Measurements from ENCODE around the gene FAM25A. TPM values are rescaled to one million over a fixed set of nuclear protein-coding genes. Genes with fewer than 3 reads are reported as not detected.
"Not testable (repeated sequence)": the region's sequence is repeated elsewhere in the genome, so short reads cannot be mapped to it uniquely, and the experiment has no call there.

The FAM25A gene
- not detected in 2 replicates for total RNA-seq (2022)
- not detected for Bru-seq, nascent RNA
- BruChase-seq, experiment 1, labeled RNA remaining after a 2-hour chase, result not detected
- not detected for BruChase-seq, experiment 2, labeled RNA remaining after a 6-hour chase
- long read RNA-seq, result 0 reads

DNA sequence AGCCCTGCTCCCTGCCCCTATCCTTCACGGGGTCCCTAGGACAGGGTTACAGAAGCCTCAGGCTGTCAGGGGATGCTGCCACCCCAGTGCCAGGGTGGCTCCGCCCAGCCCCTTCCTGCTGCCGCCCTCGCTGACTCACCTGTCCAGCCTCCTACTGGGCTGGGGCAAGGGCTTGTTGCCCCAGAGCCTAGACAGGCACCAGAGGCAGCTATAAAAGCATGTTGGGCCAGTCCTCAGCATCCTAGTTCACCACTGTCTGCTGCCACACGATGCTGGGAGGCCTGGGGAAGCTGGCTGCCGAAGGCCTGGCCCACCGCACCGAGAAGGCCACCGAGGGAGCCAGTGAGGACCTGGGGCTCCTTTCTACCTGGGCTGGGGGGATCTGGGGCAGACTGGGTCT, at the start of gene FAM25A:
Gene FAM25A, plus strand, starts transcription at position 239 of the 400 bp plus-strand sequence. Its CDS starts 31 bp downstream, at position 270.
- H3K4me1 ChIP-seq; H3K9me3 Mint-ChIP-seq (ENCODE audit: unreplicated experiment); DNase-seq; BruUV-seq (replicated peaks); H3K9me3 ChIP-seq; H3K27me3 Mint-ChIP-seq (ENCODE audit: insufficient read depth, unreplicated experiment); CTCF ChIA-PET; H3K4me1 Mint-ChIP-seq (ENCODE audit: low read depth, unreplicated experiment); H3K36me3 Mint-ChIP-seq (ENCODE audit: insufficient read depth, unreplicated experiment); H3K4me3 ChIP-seq (ENCODE audit: low read depth, low read length); H3K4me3 Mint-ChIP-seq (ENCODE audit: unreplicated experiment); POLR2A ChIA-PET; H3K27me3 ChIP-seq (replicated peaks; ENCODE audit: control insufficient read depth, insufficient read depth, low read length); intact Hi-C loops (cut with micrococcal nuclease; ENCODE audit: unreplicated experiment); H3K36me3 ChIP-seq (ENCODE audit: control insufficient read depth, insufficient read depth, low read length); H3K27ac Mint-ChIP-seq (ENCODE audit: unreplicated experiment): not testable (repeated sequence)

DNA sequence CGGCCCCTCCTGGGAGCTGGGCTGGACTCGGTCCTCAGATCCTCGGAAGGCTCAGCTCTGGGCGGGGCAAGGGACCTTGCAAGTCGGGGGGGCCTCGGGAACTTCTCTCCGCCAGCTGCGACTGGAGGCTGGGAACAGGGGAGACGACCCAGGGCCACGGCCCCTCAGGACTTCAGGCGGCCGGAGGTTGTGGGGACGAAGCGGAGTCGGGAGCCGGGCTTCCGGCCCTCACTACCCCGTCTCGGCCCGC, 49.2 kb upstream of the FAM25A start:
- no peaks in the 10 kb centered on the region for H3K27me3 Mint-ChIP-seq (ENCODE audit: insufficient read depth, unreplicated experiment)
- intact Hi-C loops (cut with micrococcal nuclease; ENCODE audit: unreplicated experiment), result loop anchor here (2.0 to 5.0 kb wide), 4 partner anchors 32 to 231 kb away; no protein-coding TSS in a partner anchor
- no peaks in the 10 kb centered on the region for H3K9me3 Mint-ChIP-seq (ENCODE audit: unreplicated experiment)
- POLR2A ChIA-PET, result interaction anchor here (0.8 to 1.0 kb wide), 2 partner anchors 122 to 215 kb away, joined by 3 to 5 read pairs; partner anchors contain the start of gene BMPR1A
- CTCF ChIA-PET, result interaction anchor here (0.7 to 1.0 kb wide), 2 partner anchors 8 to 25 kb away, joined by 3 to 5 read pairs; no protein-coding TSS in a partner anchor
- no peak for TF ChIP-seq CTCF (IDR thresholded peaks at IDR 0.05; ENCODE audit: insufficient read depth in 1 of 2, low read depth in 1 of 2, low read length in 1 of 2, severe bottlenecking in 1 of 2, unreplicated experiment in 1 of 2)
- DNase-seq, result no peak
- H3K9me3 ChIP-seq, result no peaks in the 10 kb centered on the region
- peak overlapping the region; percentile 83 for H3K27ac Mint-ChIP-seq (ENCODE audit: unreplicated experiment)
- H3K4me3 Mint-ChIP-seq (ENCODE audit: unreplicated experiment), result peak overlapping the region; percentile 96
- peaks cover 40% of the 10 kb centered on the region for H3K36me3 Mint-ChIP-seq (ENCODE audit: insufficient read depth, unreplicated experiment)
- no TSS peak for BruUV-seq (replicated peaks)
- H3K4me1 Mint-ChIP-seq (ENCODE audit: low read depth, unreplicated experiment), result peaks cover 44% of the 10 kb centered on the region
- H3K36me3 ChIP-seq (ENCODE audit: control insufficient read depth, insufficient read depth, low read length), result no peaks in the 10 kb centered on the region
- peak overlapping the region; percentile 44 for H3K4me3 ChIP-seq (ENCODE audit: low read depth, low read length)
- H3K27me3 ChIP-seq (replicated peaks; ENCODE audit: control insufficient read depth, insufficient read depth, low read length), result no peaks in the 10 kb centered on the region
- peaks cover 54% of the 10 kb centered on the region for H3K4me1 ChIP-seq

GRCh38 chr10:86971232-86971991, 48.7 kb upstream of the FAM25A start:
- Mint-ChIP-seq H3K36me3 (ENCODE audit: insufficient read depth, unreplicated experiment) (peaks cover 35% of the 10 kb centered on the region), H3K4me1 (ENCODE audit: low read depth, unreplicated experiment) (peaks cover 43% of the 10 kb centered on the region), H3K9me3 (ENCODE audit: unreplicated experiment) (no peaks in the 10 kb centered on the region), H3K27ac (ENCODE audit: unreplicated experiment) (peak overlapping the region; percentile 83), H3K27me3 (ENCODE audit: insufficient read depth, unreplicated experiment) (no peaks in the 10 kb centered on the region), H3K4me3 (ENCODE audit: unreplicated experiment) (peak overlapping the region; percentile 96)
- Histone ChIP-seq H3K27me3 (replicated peaks; ENCODE audit: control insufficient read depth, insufficient read depth, low read length) (no peaks in the 10 kb centered on the region), H3K4me1 (peaks cover 54% of the 10 kb centered on the region), H3K9me3 (no peaks in the 10 kb centered on the region), H3K36me3 (ENCODE audit: control insufficient read depth, insufficient read depth, low read length) (no peaks in the 10 kb centered on the region), H3K4me3 (ENCODE audit: low read depth, low read length) (peak overlapping the region; percentile 44)
- DNase-seq, result peak; percentile 95 to 98
- ChIA-PET POLR2A (interaction anchor here (0.8 to 1.0 kb wide), 2 partner anchors 121 to 215 kb away, joined by 3 to 5 read pairs; partner anchors contain the start of gene BMPR1A), CTCF (interaction anchor here (0.7 to 1.0 kb wide), 2 partner anchors 9 to 25 kb away, joined by 3 to 5 read pairs; no protein-coding TSS in a partner anchor)
- TF ChIP-seq CTCF (IDR thresholded peaks at IDR 0.05; ENCODE audit: insufficient read depth in 1 of 2, low read depth in 1 of 2, low read length in 1 of 2, severe bottlenecking in 1 of 2, unreplicated experiment in 1 of 2), result peak; percentile 19 to 45
- intact Hi-C loops (cut with micrococcal nuclease; ENCODE audit: unreplicated experiment), result loop anchor here (2.0 to 5.0 kb wide), 4 partner anchors 33 to 231 kb away; no protein-coding TSS in a partner anchor
- BruUV-seq (replicated peaks), result TSS peak; percentile 40

All from Caco-2 (cell line).